ENCODE measurements around the gene SERPINA4. TPM values are rescaled to one million over a fixed set of nuclear protein-coding genes. Genes with fewer than 3 reads are reported as not detected.

Gene SERPINA4
- total RNA-seq, 1 donor from 2014 or later = not detected

DNA sequence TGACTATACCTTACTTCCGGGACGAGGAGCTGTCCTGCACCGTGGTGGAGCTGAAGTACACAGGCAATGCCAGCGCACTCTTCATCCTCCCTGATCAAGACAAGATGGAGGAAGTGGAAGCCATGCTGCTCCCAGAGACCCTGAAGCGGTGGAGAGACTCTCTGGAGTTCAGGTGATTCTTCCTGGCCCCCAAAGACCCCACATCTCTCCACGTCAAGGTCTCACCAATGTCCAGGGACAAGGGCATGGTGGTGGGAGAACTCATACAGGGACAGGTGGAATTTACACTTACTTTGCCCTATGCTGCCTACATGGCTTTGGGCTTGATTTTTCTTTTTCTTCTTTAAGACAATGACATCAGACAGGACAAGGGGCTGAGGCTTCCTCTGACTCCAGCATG is 58.1 kb downstream of the SERPINA4 start:
- H3K27ac ChIP-seq = no peak overlapping the region
- H3K4me1 ChIP-seq = no peaks in the 10 kb centered on the region
- Mint-ChIP-seq H3K4me1 (no peaks in the 10 kb centered on the region), H3K27ac (no peak overlapping the region), H3K27me3 (ENCODE audit: insufficient read depth, low read depth) (peaks cover 10% of the 10 kb centered on the region), H3K36me3 (no peaks in the 10 kb centered on the region), H3K4me3 (no peak overlapping the region), H3K9me3 (peaks cover 42% of the 10 kb centered on the region)
- no peaks in the 10 kb centered on the region for H3F3A ChIP-seq (ENCODE audit: low read depth)
- H3K27me3 ChIP-seq = no peaks in the 10 kb centered on the region
- H3K9ac ChIP-seq = no peak overlapping the region
- DNase-seq (ENCODE audit: low spot score) = no peak
- H3K36me3 ChIP-seq = no peaks in the 10 kb centered on the region
- H3K9me3 ChIP-seq (ENCODE audit: low read depth) = no peaks in the 10 kb centered on the region
- no peaks in the 10 kb centered on the region for H4K20me1 ChIP-seq (ENCODE audit: low read depth)
- no peaks in the 10 kb centered on the region for H3K79me2 ChIP-seq (ENCODE audit: low read depth)
- H3K4me3 ChIP-seq = no peak overlapping the region
- no peak overlapping the region for H3K4me2 ChIP-seq
- TF ChIP-seq EZH2phosphoT487 (IDR thresholded peaks at IDR 0.05) = no peak
- no peak for TF ChIP-seq CTCF (IDR thresholded peaks at IDR 0.05)
- no peak for TF ChIP-seq EZH2 (IDR thresholded peaks at IDR 0.05)
- no peak overlapping the region for H2AFZ ChIP-seq (replicated peaks)

Other genes with a start within 250 kb of the SERPINA4 start
- not detected in 2 replicates for gene SERPINA6, start 238.1 kb upstream of the SERPINA4 start, total RNA-seq (ENCODE audit: low replicate concordance)
- gene SERPINA2, start 194.7 kb upstream of the SERPINA4 start, total RNA-seq (ENCODE audit: low replicate concordance) = not detected in 2 replicates
- gene SERPINA1, start 172.8 kb upstream of the SERPINA4 start, total RNA-seq (ENCODE audit: low replicate concordance) = 0.13 and 0.43 TPM in 2 replicates
- not detected in 2 replicates for gene SERPINA11, start 108.6 kb upstream of the SERPINA4 start, total RNA-seq (ENCODE audit: low replicate concordance)
- gene SERPINA9, start 85.2 kb upstream of the SERPINA4 start, total RNA-seq (ENCODE audit: low replicate concordance) = not detected in 2 replicates
- not detected in 2 replicates for gene SERPINA12, start 52.0 kb upstream of the SERPINA4 start, total RNA-seq (ENCODE audit: low replicate concordance)
- 3.1 and 3.5 TPM in 2 replicates for gene SERPINA5, start 20.0 kb downstream of the SERPINA4 start, total RNA-seq (ENCODE audit: low replicate concordance)
- not detected in 2 replicates for gene SERPINA3, start 50.9 kb downstream of the SERPINA4 start, total RNA-seq (ENCODE audit: low replicate concordance)
- 1.1 and 2.8 TPM in 2 replicates for gene GSC, start 208.7 kb downstream of the SERPINA4 start, total RNA-seq (ENCODE audit: low replicate concordance)

All from neural progenitor cell (in vitro differentiated cells).